Choroid plexus epithelial cell (primary cell): Measurements from ENCODE around the gene TRIM54.
A peak's percentile ranks its signal among the peaks of the same experiment; 100 is the strongest.

Experiments used
- DNase-seq: peaks from one replicate; pipeline ENCODE4 v3.0.0-alpha.2; 2010; ENCODE audit warnings: low read depth
- H3K4me3 ChIP-seq: 2 replicates; pipeline ENCODE4 v1.5.1; 2011; ENCODE audit warnings: low read depth, mild to moderate bottlenecking, control low read depth, low read length, moderate library complexity
- CTCF ChIP-seq: conservative IDR thresholded peaks from 2 replicates; pipeline ENCODE4 v1.5.1; 2011; ENCODE audit warnings: low read depth, mild to moderate bottlenecking, control low read depth, inconsistent platforms, low read length, moderate library complexity

TRIM54 gene

GRCh38 chr2:27255660-27256059 lies 26.6 kb upstream of the TRIM54 start:
- DNase-seq, result peak; percentile 38
- H3K4me3 ChIP-seq, result no peak overlapping the region
- TF ChIP-seq CTCF, result no peak

- TF ChIP-seq CTCF, result no peak
- DNase-seq, result no peak
- H3K4me3 ChIP-seq, result no peak overlapping the region
These were observed 25.3 kb upstream of the TRIM54 start for GRCh38 chr2:27256855-27257454.

GRCh38 chr2:27258051-27258450 lies 24.2 kb upstream of the TRIM54 start:
- TF ChIP-seq CTCF, result no peak
- DNase-seq, result no peak
- no peak overlapping the region for H3K4me3 ChIP-seq

- no peak for DNase-seq
- no peak for TF ChIP-seq CTCF
- H3K4me3 ChIP-seq, result no peak overlapping the region
These were observed 20.8 kb upstream of the TRIM54 start for GRCh38 chr2:27261241-27261925.

- H3K4me3 ChIP-seq, result no peak overlapping the region
- no peak for TF ChIP-seq CTCF
- DNase-seq, result no peak
These were observed 20.3 kb upstream of the TRIM54 start for GRCh38 chr2:27261926-27262298.

- DNase-seq, result no peak
- H3K4me3 ChIP-seq, result peak within 1 kb of the TSS; percentile 7
These were observed 19.6 kb upstream of the TRIM54 start, which contains the start of gene SLC30A3 for GRCh38 chr2:27262379-27263286. Gene SLC30A3 (minus strand): TSS chr2:27263047. CDS start chr2:27262906, 141 bp downstream.

More at GRCh38 chr2:27262379-27263286, 19.6 kb upstream of the TRIM54 start, which contains the start of gene SLC30A3:
- TF ChIP-seq CTCF, result no peak
